K562 (cell line): Measurements from ENCODE around the gene HSF4. TPM values are rescaled to one million over a fixed set of nuclear protein-coding genes. Genes with fewer than 3 reads are reported as not detected.

Experiments
- ASH1L ChIP-seq: fragments of 450-650 bp; IDR thresholded peaks from 2 replicates; pipeline ENCODE4 v1.6.1; 2018; ENCODE audit warnings: borderline replicate concordance, mild to moderate bottlenecking, low read depth; ENCODE audit not compliant: partially characterized antibody
- MCM7 ChIP-seq, 2 experiments: fragments of 450-650 bp; IDR thresholded peaks; 2 replicates each; pipeline ENCODE4 v1.6.1; 2016 to 2018
- NONO ChIP-seq, 2 experiments: fragments of 200-400 bp in 1 of 2; fragments of 450-650 bp in 1 of 2; formaldehyde crosslinking in 1 of 2; IDR thresholded peaks; 2 replicates each; pipeline ENCODE4 v1.6.1; 2017; ENCODE audit warnings: low read depth in 2 of 2, mild to moderate bottlenecking in 2 of 2, moderate library complexity in 2 of 2, low read length in 1 of 2
- SUPT5H ChIP-seq: fragments of 450-650 bp; IDR thresholded peaks from 2 replicates; pipeline ENCODE4 v1.6.1; 2016
- XRCC3 ChIP-seq: fragments of 450-650 bp; IDR thresholded peaks from 2 replicates; pipeline ENCODE4 v1.6.1; 2017; ENCODE audit warnings: mild to moderate bottlenecking, moderate library complexity
- YBX1 ChIP-seq: fragments of 450-650 bp; IDR thresholded peaks from 2 replicates; pipeline ENCODE4 v1.7.1; 2016; ENCODE audit warnings: mild to moderate bottlenecking
- ZBTB26 ChIP-seq: fragments of 450-650 bp; formaldehyde crosslinking; IDR thresholded peaks from 2 replicates; pipeline ENCODE4 v1.4.0; 2022; ENCODE audit warnings: missing genetic modification characterization
- ZNF277 ChIP-seq: fragments of 250-450 bp; sonication (Bioruptor Pico); IDR thresholded peaks from 2 replicates; pipeline ENCODE4 v1.8.0; 2022; ENCODE audit warnings: inconsistent platforms, mild to moderate bottlenecking, moderate library complexity, borderline replicate concordance
- polyA plus RNA-seq, 8 experiments: library from polyadenylated mRNA; depleted of rRNA in 4 of 8; stranded (reverse) in 5 of 8; unstranded in 3 of 8; fragments of >200 nt; fragmentation: Nextera tagmentation in 2 of 8; fragmentation: Illumina TruSeq in 1 of 8; extraction: Ambion mirVana in 2 of 8; extraction: Trizol in 1 of 8; gene quantifications; 2 replicates each; pipeline versions ENCODE4 v1.2.1 to v1.2.3, GENCODE V29; 2011 to 2014; ENCODE audit warnings: inconsistent platforms in 1 of 8, missing spikeins in 1 of 8
- total RNA-seq, 7 experiments: library from RNA; depleted of rRNA in 6 of 7; stranded (reverse); fragments of >200 nt in 6 of 7; fragmentation: Illumina TruSeq in 2 of 7; extraction: Trizol in 2 of 7; gene quantifications; 2 replicates each; pipeline versions ENCODE4 v1.2.1 to v1.2.3, GENCODE V29; 2011 to 2021; ENCODE audit warnings: low replicate concordance in 1 of 7
- TF ChIP-seq, protein P1 (sequence below): fragments of 450-650 bp; IDR thresholded peaks from 2 replicates; pipeline ENCODE4 v1.6.1; 2016; ENCODE audit warnings: mild to moderate bottlenecking, moderate library complexity
- TF ChIP-seq, protein P2 (sequence below): sonication (generic); formaldehyde crosslinking; IDR thresholded peaks from 2 replicates; pipeline ENCODE4 v1.8.0; 2023; ENCODE audit warnings: mild to moderate bottlenecking, missing genetic modification reagents

The HSF4 gene
- total and polyA plus RNA-seq, 9 of the 15 experiments (the other 6 are each of a cell fraction or from before 2014, with no cell fraction given): 0.50 to 35.4 (median 8.8) TPM; not detected in 1

DNA sequence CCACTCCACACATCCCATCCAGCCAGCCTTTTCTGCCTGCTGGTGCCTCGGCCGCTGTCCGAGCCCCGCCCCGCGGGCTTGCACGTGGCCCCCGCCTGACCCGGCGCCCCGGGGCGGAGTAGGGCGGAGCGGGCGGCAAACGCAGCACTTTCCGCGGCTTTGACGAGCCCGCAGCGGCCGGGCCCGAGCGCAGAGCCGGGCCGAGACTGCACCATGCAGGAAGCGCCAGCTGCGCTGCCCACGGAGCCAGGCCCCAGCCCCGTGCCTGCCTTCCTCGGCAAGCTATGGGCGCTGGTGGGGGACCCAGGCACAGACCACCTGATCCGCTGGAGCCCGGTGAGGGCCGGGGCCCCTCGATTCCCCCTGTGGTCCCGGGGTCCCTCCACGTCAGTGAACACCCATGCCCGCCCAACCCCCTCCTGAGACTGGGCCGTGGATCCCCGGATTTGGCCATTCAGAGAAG lies at the start of gene HSF4 (continued):
- TF ChIP-seq ZNF277 (CRISPR knock-in tag): no peak
- TF ChIP-seq ASH1L: no peak
- peak in 1 of 2 experiments; percentile 66; a peak in 2 of 4 replicates for TF ChIP-seq NONO (IDR thresholded peaks at IDR 0.05; ENCODE audit: low read depth in 2 of 2, low read length in 1 of 2)
- no peak for TF ChIP-seq XRCC3
- TF ChIP-seq MCM7 (IDR thresholded peaks at IDR 0.05): no peak
- no peak for TF ChIP-seq YBX1
- peak; percentile 49 for TF ChIP-seq SUPT5H
- no peak for TF ChIP-seq ZBTB26 (CRISPR knock-in tag)
- TF ChIP-seq, protein P1, sequence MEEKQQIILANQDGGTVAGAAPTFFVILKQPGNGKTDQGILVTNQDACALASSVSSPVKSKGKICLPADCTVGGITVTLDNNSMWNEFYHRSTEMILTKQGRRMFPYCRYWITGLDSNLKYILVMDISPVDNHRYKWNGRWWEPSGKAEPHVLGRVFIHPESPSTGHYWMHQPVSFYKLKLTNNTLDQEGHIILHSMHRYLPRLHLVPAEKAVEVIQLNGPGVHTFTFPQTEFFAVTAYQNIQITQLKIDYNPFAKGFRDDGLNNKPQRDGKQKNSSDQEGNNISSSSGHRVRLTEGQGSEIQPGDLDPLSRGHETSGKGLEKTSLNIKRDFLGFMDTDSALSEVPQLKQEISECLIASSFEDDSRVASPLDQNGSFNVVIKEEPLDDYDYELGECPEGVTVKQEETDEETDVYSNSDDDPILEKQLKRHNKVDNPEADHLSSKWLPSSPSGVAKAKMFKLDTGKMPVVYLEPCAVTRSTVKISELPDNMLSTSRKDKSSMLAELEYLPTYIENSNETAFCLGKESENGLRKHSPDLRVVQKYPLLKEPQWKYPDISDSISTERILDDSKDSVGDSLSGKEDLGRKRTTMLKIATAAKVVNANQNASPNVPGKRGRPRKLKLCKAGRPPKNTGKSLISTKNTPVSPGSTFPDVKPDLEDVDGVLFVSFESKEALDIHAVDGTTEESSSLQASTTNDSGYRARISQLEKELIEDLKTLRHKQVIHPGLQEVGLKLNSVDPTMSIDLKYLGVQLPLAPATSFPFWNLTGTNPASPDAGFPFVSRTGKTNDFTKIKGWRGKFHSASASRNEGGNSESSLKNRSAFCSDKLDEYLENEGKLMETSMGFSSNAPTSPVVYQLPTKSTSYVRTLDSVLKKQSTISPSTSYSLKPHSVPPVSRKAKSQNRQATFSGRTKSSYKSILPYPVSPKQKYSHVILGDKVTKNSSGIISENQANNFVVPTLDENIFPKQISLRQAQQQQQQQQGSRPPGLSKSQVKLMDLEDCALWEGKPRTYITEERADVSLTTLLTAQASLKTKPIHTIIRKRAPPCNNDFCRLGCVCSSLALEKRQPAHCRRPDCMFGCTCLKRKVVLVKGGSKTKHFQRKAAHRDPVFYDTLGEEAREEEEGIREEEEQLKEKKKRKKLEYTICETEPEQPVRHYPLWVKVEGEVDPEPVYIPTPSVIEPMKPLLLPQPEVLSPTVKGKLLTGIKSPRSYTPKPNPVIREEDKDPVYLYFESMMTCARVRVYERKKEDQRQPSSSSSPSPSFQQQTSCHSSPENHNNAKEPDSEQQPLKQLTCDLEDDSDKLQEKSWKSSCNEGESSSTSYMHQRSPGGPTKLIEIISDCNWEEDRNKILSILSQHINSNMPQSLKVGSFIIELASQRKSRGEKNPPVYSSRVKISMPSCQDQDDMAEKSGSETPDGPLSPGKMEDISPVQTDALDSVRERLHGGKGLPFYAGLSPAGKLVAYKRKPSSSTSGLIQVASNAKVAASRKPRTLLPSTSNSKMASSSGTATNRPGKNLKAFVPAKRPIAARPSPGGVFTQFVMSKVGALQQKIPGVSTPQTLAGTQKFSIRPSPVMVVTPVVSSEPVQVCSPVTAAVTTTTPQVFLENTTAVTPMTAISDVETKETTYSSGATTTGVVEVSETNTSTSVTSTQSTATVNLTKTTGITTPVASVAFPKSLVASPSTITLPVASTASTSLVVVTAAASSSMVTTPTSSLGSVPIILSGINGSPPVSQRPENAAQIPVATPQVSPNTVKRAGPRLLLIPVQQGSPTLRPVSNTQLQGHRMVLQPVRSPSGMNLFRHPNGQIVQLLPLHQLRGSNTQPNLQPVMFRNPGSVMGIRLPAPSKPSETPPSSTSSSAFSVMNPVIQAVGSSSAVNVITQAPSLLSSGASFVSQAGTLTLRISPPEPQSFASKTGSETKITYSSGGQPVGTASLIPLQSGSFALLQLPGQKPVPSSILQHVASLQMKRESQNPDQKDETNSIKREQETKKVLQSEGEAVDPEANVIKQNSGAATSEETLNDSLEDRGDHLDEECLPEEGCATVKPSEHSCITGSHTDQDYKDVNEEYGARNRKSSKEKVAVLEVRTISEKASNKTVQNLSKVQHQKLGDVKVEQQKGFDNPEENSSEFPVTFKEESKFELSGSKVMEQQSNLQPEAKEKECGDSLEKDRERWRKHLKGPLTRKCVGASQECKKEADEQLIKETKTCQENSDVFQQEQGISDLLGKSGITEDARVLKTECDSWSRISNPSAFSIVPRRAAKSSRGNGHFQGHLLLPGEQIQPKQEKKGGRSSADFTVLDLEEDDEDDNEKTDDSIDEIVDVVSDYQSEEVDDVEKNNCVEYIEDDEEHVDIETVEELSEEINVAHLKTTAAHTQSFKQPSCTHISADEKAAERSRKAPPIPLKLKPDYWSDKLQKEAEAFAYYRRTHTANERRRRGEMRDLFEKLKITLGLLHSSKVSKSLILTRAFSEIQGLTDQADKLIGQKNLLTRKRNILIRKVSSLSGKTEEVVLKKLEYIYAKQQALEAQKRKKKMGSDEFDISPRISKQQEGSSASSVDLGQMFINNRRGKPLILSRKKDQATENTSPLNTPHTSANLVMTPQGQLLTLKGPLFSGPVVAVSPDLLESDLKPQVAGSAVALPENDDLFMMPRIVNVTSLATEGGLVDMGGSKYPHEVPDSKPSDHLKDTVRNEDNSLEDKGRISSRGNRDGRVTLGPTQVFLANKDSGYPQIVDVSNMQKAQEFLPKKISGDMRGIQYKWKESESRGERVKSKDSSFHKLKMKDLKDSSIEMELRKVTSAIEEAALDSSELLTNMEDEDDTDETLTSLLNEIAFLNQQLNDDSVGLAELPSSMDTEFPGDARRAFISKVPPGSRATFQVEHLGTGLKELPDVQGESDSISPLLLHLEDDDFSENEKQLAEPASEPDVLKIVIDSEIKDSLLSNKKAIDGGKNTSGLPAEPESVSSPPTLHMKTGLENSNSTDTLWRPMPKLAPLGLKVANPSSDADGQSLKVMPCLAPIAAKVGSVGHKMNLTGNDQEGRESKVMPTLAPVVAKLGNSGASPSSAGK: peak; percentile 81
- TF ChIP-seq, protein P2, sequence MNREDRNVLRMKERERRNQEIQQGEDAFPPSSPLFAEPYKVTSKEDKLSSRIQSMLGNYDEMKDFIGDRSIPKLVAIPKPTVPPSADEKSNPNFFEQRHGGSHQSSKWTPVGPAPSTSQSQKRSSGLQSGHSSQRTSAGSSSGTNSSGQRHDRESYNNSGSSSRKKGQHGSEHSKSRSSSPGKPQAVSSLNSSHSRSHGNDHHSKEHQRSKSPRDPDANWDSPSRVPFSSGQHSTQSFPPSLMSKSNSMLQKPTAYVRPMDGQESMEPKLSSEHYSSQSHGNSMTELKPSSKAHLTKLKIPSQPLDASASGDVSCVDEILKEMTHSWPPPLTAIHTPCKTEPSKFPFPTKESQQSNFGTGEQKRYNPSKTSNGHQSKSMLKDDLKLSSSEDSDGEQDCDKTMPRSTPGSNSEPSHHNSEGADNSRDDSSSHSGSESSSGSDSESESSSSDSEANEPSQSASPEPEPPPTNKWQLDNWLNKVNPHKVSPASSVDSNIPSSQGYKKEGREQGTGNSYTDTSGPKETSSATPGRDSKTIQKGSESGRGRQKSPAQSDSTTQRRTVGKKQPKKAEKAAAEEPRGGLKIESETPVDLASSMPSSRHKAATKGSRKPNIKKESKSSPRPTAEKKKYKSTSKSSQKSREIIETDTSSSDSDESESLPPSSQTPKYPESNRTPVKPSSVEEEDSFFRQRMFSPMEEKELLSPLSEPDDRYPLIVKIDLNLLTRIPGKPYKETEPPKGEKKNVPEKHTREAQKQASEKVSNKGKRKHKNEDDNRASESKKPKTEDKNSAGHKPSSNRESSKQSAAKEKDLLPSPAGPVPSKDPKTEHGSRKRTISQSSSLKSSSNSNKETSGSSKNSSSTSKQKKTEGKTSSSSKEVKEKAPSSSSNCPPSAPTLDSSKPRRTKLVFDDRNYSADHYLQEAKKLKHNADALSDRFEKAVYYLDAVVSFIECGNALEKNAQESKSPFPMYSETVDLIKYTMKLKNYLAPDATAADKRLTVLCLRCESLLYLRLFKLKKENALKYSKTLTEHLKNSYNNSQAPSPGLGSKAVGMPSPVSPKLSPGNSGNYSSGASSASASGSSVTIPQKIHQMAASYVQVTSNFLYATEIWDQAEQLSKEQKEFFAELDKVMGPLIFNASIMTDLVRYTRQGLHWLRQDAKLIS (CRISPR knock-in tag): peak; percentile 38; the same call in 1 of the 2 replicates
